CD14-positive monocyte (primary cell): ENCODE data around the gene CPN2. TPM values are rescaled to one million over a fixed set of nuclear protein-coding genes. Genes with fewer than 3 reads are reported as not detected.

Source experiments
- DNase-seq, 3 donors: peaks; one replicate each; pipeline ENCODE4 v3.0.0-alpha.2; 2011 to 2022
- H2AFZ ChIP-seq: 2 replicates; pipeline ENCODE4 v1.6.0; 2012; ENCODE audit warnings: mild to moderate bottlenecking, low read depth, low read length, inconsistent platforms; ENCODE audit not compliant: insufficient read depth, poor library complexity, severe bottlenecking
- H3K27ac ChIP-seq, 2 donors: 1 replicate in 1 of 2; 2 replicates in 1 of 2; pipeline ENCODE4 v1.5.1; 2012 to 2013; ENCODE audit warnings: low read length in 2 of 2, control low read depth in 1 of 2, inconsistent platforms in 1 of 2, low read depth in 1 of 2, mild to moderate bottlenecking in 1 of 2
- H3K27me3 ChIP-seq, 2 donors: one replicate each; pipeline versions ENCODE4 v1.6.0 to v1.6.1; 2011 to 2013; ENCODE audit warnings: low read length in 2 of 2; ENCODE audit not compliant: control insufficient read depth in 2 of 2, insufficient read depth in 2 of 2
- H3K36me3 ChIP-seq, 2 donors: replicated peaks in 1 of 2; 1 replicate in 1 of 2; 2 replicates in 1 of 2; pipeline versions ENCODE4 v1.5.1 to v1.6.1; 2012 to 2013; ENCODE audit warnings: low read length in 2 of 2, control low read depth in 1 of 2, inconsistent platforms in 1 of 2, mild to moderate bottlenecking in 1 of 2; ENCODE audit not compliant: insufficient read depth in 2 of 2, control insufficient read depth in 1 of 2
- H3K4me1 ChIP-seq, 2 donors: 1 replicate in 1 of 2; 2 replicates in 1 of 2; pipeline versions ENCODE4 v1.5.1 to v1.6.1; 2012 to 2013; ENCODE audit warnings: low read length in 2 of 2, control low read depth in 1 of 2, inconsistent platforms in 1 of 2, mild to moderate bottlenecking in 1 of 2, moderate library complexity in 1 of 2; ENCODE audit not compliant: insufficient read depth in 2 of 2, control insufficient read depth in 1 of 2
- H3K4me2 ChIP-seq: replicated peaks from 2 replicates; pipeline ENCODE3; 2012; ENCODE audit warnings: low read length, moderate library complexity, mild to moderate bottlenecking; ENCODE audit not compliant: poor library complexity, severe bottlenecking; ENCODE audit errors: extremely low read depth
- H3K4me3 ChIP-seq, 3 experiments: fragments of 200-600 bp in 1 of 3; sonication (generic) in 1 of 3; replicated peaks in 1 of 3; 1 replicate in 2 of 3; 2 replicates in 1 of 3; pipeline ENCODE4 v1.5.1; 2011 to 2013; ENCODE audit warnings: low read length in 3 of 3, mild to moderate bottlenecking in 3 of 3, control low read depth in 2 of 3, low read depth in 2 of 3, inconsistent platforms in 1 of 3, moderate library complexity in 1 of 3
- H3K79me2 ChIP-seq: 2 replicates; pipeline ENCODE4 v1.6.0; 2012; ENCODE audit warnings: mild to moderate bottlenecking, control low read depth, inconsistent platforms, low read length, moderate library complexity; ENCODE audit not compliant: insufficient read depth
- H3K9ac ChIP-seq: 2 replicates; pipeline ENCODE4 v1.6.0; 2017; ENCODE audit warnings: low read length, mild to moderate bottlenecking; ENCODE audit not compliant: insufficient read depth, poor library complexity, severe bottlenecking
- H3K9me3 ChIP-seq, 2 donors: replicated peaks in 1 of 2; 1 replicate in 1 of 2; 2 replicates in 1 of 2; pipeline versions ENCODE4 v1.5.1 to v1.6.1; 2012 to 2013; ENCODE audit warnings: low read length in 2 of 2, control low read depth in 1 of 2; ENCODE audit not compliant: control insufficient read depth in 1 of 2, insufficient read depth in 1 of 2
- H4K20me1 ChIP-seq: 2 replicates; pipeline ENCODE4 v1.6.0; 2012; ENCODE audit warnings: mild to moderate bottlenecking, low read length, control low read depth, moderate library complexity; ENCODE audit not compliant: insufficient read depth
- H3K27ac Mint-ChIP-seq, 7 donors: one replicate each; pipeline ENCODE4 v1.8.0; 2020; ENCODE audit warnings: mild to moderate bottlenecking in 7 of 7, mixed read lengths in 7 of 7, moderate library complexity in 6 of 7, inconsistent platforms in 2 of 7
- H3K27me3 Mint-ChIP-seq, 3 donors: one replicate each; pipeline ENCODE4 v1.8.0; 2021 to 2022; ENCODE audit warnings: low read depth in 3 of 3, mild to moderate bottlenecking in 3 of 3, mixed read lengths in 3 of 3, moderate library complexity in 3 of 3, inconsistent platforms in 1 of 3
- H3K36me3 Mint-ChIP-seq, 2 donors: one replicate each; pipeline ENCODE4 v1.8.0; 2020; ENCODE audit warnings: mixed read lengths in 2 of 2, inconsistent platforms in 1 of 2, mild to moderate bottlenecking in 1 of 2
- H3K4me1 Mint-ChIP-seq: one replicate; pipeline ENCODE4 v1.8.0; 2020; ENCODE audit warnings: mild to moderate bottlenecking, mixed read lengths
- H3K4me3 Mint-ChIP-seq, 2 donors: one replicate each; pipeline ENCODE4 v1.8.0; 2020; ENCODE audit warnings: mild to moderate bottlenecking in 2 of 2, mixed read lengths in 2 of 2, moderate library complexity in 1 of 2
- H3K9me3 Mint-ChIP-seq, 7 donors: one replicate each; pipeline ENCODE4 v1.8.0; 2020 to 2022; ENCODE audit warnings: mixed read lengths in 7 of 7, mild to moderate bottlenecking in 6 of 7, moderate library complexity in 6 of 7, inconsistent platforms in 2 of 7
- WGBS: methylation state at CpG from one replicate; pipeline ENCODE4 v1.1.5; 2013; ENCODE audit warnings: missing lambda C conversion rate; ENCODE audit not compliant: insufficient coverage; 5-methylcytosine and 5-hydroxymethylcytosine counted together
- intact Hi-C, 2 donors: fragments of 100-400 bp; cut with micrococcal nuclease; formaldehyde crosslinking; loops; one replicate each; pipeline versions ENCODE4 v1.15.0 to v1.15.1; 2023
- polyA plus RNA-seq, 3 donors: library from polyadenylated mRNA; depleted of rRNA in 1 of 3; unstranded in 2 of 3; stranded (reverse) in 1 of 3; fragments of 300-500 nt in 2 of 3; fragments of >200 nt in 1 of 3; fragmentation: Illumina TruSeq in 2 of 3; gene quantifications; 1 replicate in 2 of 3; 2 replicates in 1 of 3; pipeline ENCODE4 v1.2.3, GENCODE V29; 2012 to 2021
- TF ChIP-seq, protein P1 (sequence below): fragments of 200-600 bp; IDR thresholded peaks from one replicate; pipeline ENCODE4 v1.8.0; 2022; ENCODE audit warnings: antibody characterized with exemption, mild to moderate bottlenecking

Gene CPN2
- polyA plus RNA-seq, 3 donors = not detected

DNA sequence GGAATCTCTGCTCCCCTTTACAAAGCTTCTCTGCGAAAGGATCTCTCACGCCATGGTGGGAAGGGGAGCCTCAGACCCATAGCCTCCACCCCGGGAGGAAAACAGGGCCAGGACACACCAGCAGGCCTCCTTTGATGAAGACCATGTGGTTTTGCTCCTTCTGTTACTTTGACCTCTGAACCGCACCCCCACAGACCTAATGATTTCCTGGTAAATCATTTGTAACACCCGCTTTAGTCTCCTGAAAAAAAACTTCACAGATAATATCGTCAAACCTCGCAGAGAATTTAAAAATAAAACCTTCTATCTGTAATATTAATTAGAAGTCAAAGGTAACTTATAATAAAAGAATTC is 18.3 kb downstream of the CPN2 start:
- no peak overlapping the region for H3K4me3 ChIP-seq
- peak overlapping the region in 1 of 2 donors; percentile 84 for H3K4me3 Mint-ChIP-seq
- no peak overlapping the region for H3K27ac ChIP-seq
- peaks cover 27 to 44% (median 34%) of the 10 kb centered on the region in 3 donors for H3K27me3 Mint-ChIP-seq
- no peaks in the 10 kb centered on the region for H3K79me2 ChIP-seq
- H3K9me3 Mint-ChIP-seq = peaks cover 0 to 4% (median 0%) of the 10 kb centered on the region in 7 donors
- no peaks in the 10 kb centered on the region for H3K36me3 Mint-ChIP-seq
- no peak overlapping the region for H3K9ac ChIP-seq
- intact Hi-C loops = loop anchor here (5.0 kb wide), 2 partner anchors 64 to 69 kb away; partner anchors contain the start of gene GP5 (in 1 of the 2)
- no peaks in the 10 kb centered on the region for H3K36me3 ChIP-seq
- H3K27ac Mint-ChIP-seq = no peak overlapping the region
- DNase-seq = no peak
- H3K4me2 ChIP-seq = no peak overlapping the region
- H2AFZ ChIP-seq = no peak overlapping the region
- H3K27me3 ChIP-seq = peaks cover 3 to 14% of the 10 kb centered on the region in 2 donors
- peaks cover 6 to 9% of the 10 kb centered on the region in 2 donors for H3K4me1 ChIP-seq
- TF ChIP-seq, protein P1, sequence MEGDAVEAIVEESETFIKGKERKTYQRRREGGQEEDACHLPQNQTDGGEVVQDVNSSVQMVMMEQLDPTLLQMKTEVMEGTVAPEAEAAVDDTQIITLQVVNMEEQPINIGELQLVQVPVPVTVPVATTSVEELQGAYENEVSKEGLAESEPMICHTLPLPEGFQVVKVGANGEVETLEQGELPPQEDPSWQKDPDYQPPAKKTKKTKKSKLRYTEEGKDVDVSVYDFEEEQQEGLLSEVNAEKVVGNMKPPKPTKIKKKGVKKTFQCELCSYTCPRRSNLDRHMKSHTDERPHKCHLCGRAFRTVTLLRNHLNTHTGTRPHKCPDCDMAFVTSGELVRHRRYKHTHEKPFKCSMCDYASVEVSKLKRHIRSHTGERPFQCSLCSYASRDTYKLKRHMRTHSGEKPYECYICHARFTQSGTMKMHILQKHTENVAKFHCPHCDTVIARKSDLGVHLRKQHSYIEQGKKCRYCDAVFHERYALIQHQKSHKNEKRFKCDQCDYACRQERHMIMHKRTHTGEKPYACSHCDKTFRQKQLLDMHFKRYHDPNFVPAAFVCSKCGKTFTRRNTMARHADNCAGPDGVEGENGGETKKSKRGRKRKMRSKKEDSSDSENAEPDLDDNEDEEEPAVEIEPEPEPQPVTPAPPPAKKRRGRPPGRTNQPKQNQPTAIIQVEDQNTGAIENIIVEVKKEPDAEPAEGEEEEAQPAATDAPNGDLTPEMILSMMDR = no peak
- no peaks in the 10 kb centered on the region for H4K20me1 ChIP-seq
- 100% methylated on average over 3 of the region's 7 CpGs for WGBS
- no peaks in the 10 kb centered on the region for H3K9me3 ChIP-seq
- peaks cover 11% of the 10 kb centered on the region for H3K4me1 Mint-ChIP-seq

DNA sequence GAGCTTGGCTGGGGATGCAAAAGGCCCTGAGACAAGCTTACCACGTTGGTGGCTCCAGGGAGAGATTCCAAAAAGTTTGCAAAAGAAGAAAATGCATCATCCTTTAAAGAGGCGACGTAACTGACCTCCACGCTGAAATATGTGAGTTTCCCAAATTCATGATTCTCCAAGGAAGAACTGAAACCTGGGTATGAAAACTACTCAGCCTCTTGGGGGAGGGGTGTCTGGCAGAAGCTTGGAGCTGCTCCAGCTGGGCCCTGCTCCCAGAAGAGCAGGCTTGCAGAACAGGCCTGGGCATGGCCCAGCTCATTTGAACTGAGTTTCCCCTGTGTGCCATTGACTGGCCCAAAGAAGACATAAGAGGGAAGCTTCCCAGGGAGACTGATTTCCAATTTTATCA is 20.5 kb downstream of the CPN2 start:
- Histone ChIP-seq H2AFZ (no peak overlapping the region), H4K20me1 (no peaks in the 10 kb centered on the region), H3K27ac (no peak overlapping the region), H3K4me3 (no peak overlapping the region), H3K79me2 (no peaks in the 10 kb centered on the region), H3K9me3 (peaks cover 0 to 3% of the 10 kb centered on the region in 2 donors), H3K36me3 (no peaks in the 10 kb centered on the region), H3K9ac (no peak overlapping the region), H3K27me3 (peaks cover 3 to 14% of the 10 kb centered on the region in 2 donors), H3K4me1 (peaks cover 6 to 9% of the 10 kb centered on the region in 2 donors), H3K4me2 (no peak overlapping the region)
- Mint-ChIP-seq H3K27ac (no peak overlapping the region), H3K4me3 (no peak overlapping the region), H3K36me3 (no peaks in the 10 kb centered on the region), H3K4me1 (peaks cover 11% of the 10 kb centered on the region), H3K9me3 (peaks cover 0 to 4% (median 0%) of the 10 kb centered on the region in 7 donors), H3K27me3 (peaks cover 23 to 39% (median 31%) of the 10 kb centered on the region in 3 donors)
- DNase-seq = peak in 1 of 3 donors; percentile 56
- TF ChIP-seq, protein P1 = no peak
- WGBS = 48% methylated on average over 4 of the region's 4 CpGs
- intact Hi-C loops = loop anchor here (5.0 kb wide), 2 partner anchors 67 to 72 kb away; partner anchors contain the start of gene GP5 (in 1 of the 2)
